ENCODE measurements around the gene SCN5A. TPM values are rescaled to one million over a fixed set of nuclear protein-coding genes. Genes with fewer than 3 reads are reported as not detected.

SCN5A gene
- total and polyA plus RNA-seq, 2 of the 4 experiments (the other 2 are of a cell fraction): 1.9 to 2.0 TPM

GRCh38 chr3:38597502-38598060 is 51.9 kb downstream of the SCN5A start:
- H4K91ac ChIP-seq (ENCODE audit: insufficient read depth, low read depth, low read length): no peak overlapping the region
- BruUV-seq (replicated peaks): no TSS peak
- no peaks in the 10 kb centered on the region for H3K9me1 ChIP-seq (ENCODE audit: insufficient read depth, low read length)
- TF ChIP-seq MXI1 (IDR thresholded peaks at IDR 0.05; ENCODE audit: borderline replicate concordance, low read depth, low read length) (no peak), BHLHE40 (IDR thresholded peaks at IDR 0.05; ENCODE audit: low read depth, low read length) (no peak), CHD1 (IDR thresholded peaks at IDR 0.05; ENCODE audit: low read depth, low read length) (no peak), MAFK (IDR thresholded peaks at IDR 0.05; ENCODE audit: low read depth, low read length) (no peak), MAZ (IDR thresholded peaks at IDR 0.05; ENCODE audit: borderline replicate concordance, low read depth, low read length) (no peak), POLR2A (IDR thresholded peaks at IDR 0.05; ENCODE audit: low read depth, low read length) (no peak), SMC3 (IDR thresholded peaks at IDR 0.05; ENCODE audit: low read depth, low read length) (no peak), RFX5 (IDR thresholded peaks at IDR 0.05; ENCODE audit: low read depth, low read length) (no peak), NFE2L2 (IDR thresholded peaks at IDR 0.05; ENCODE audit: low read depth, low read length) (no peak), CEBPB (IDR thresholded peaks at IDR 0.05; ENCODE audit: low read depth, low read length) (no peak), RCOR1 (IDR thresholded peaks at IDR 0.05; ENCODE audit: insufficient replicate concordance, low read length) (no peak), FOS (IDR thresholded peaks at IDR 0.05; ENCODE audit: low read depth, low read length) (no peak), CTCF (conservative IDR thresholded peaks at IDR 0.05; ENCODE audit: low read depth, low read length) (no peak), RAD21 (IDR thresholded peaks at IDR 0.05; ENCODE audit: low read length) (no peak)
- TF ChIP-seq, protein P1, sequence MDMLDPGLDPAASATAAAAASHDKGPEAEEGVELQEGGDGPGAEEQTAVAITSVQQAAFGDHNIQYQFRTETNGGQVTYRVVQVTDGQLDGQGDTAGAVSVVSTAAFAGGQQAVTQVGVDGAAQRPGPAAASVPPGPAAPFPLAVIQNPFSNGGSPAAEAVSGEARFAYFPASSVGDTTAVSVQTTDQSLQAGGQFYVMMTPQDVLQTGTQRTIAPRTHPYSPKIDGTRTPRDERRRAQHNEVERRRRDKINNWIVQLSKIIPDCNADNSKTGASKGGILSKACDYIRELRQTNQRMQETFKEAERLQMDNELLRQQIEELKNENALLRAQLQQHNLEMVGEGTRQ (IDR thresholded peaks at IDR 0.05; ENCODE audit: low read depth, low read length): no peak
- TF ChIP-seq, protein P2, sequence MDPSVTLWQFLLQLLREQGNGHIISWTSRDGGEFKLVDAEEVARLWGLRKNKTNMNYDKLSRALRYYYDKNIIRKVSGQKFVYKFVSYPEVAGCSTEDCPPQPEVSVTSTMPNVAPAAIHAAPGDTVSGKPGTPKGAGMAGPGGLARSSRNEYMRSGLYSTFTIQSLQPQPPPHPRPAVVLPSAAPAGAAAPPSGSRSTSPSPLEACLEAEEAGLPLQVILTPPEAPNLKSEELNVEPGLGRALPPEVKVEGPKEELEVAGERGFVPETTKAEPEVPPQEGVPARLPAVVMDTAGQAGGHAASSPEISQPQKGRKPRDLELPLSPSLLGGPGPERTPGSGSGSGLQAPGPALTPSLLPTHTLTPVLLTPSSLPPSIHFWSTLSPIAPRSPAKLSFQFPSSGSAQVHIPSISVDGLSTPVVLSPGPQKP (IDR thresholded peaks at IDR 0.05; ENCODE audit: borderline replicate concordance, low read depth, low read length): no peak
- WGBS, 2 experiments (ENCODE audit: extremely low coverage in 2 of 2, insufficient read length in 1 of 2): 79% methylated on average over 5 of the region's 12 CpGs; no CpG with 5 or more reads in 1 of the 2 experiments
- no peak overlapping the region for H3K4me2 ChIP-seq (ENCODE audit: low read depth, low read length)
- no peak overlapping the region for H2AK5ac ChIP-seq (ENCODE audit: low read depth, low read length)
- intact Hi-C loops (cut with micrococcal nuclease): no loop called here
- H3K4ac ChIP-seq (ENCODE audit: low read depth, low read length): no peak overlapping the region
- H3K27ac ChIP-seq (ENCODE audit: insufficient read depth, low read length): no peak overlapping the region
- H4K5ac ChIP-seq (ENCODE audit: low read depth, low read length): no peak overlapping the region
- ATAC-seq (ENCODE audit: low read depth) (no peak), DNase-seq (no peak)
- ChIA-PET CTCF (no interaction called here), POLR2A (ENCODE audit: unreplicated experiment) (no interaction called here)
- no peaks in the 10 kb centered on the region; the same call in 1 of the 2 replicates for H3K36me3 ChIP-seq (ENCODE audit: control insufficient read depth, insufficient read depth, low read length)
- H3K4me3 ChIP-seq (ENCODE audit: insufficient read depth, low read depth, low read length): no peak overlapping the region
- H2BK20ac ChIP-seq (ENCODE audit: low read depth, low read length): no peak overlapping the region
- no peak overlapping the region for H3K23ac ChIP-seq (ENCODE audit: low read depth, low read length)
- H2BK120ac ChIP-seq (ENCODE audit: low read depth, low read length): no peak overlapping the region
- H3K14ac ChIP-seq (replicated peaks; ENCODE audit: low read depth, low read length): no peak overlapping the region
- no peaks in the 10 kb centered on the region for H3K27me3 ChIP-seq (ENCODE audit: control insufficient read depth, insufficient read depth, low read length)
- no peak overlapping the region for H3K18ac ChIP-seq (ENCODE audit: low read depth, low read length)
- H3K4me1 ChIP-seq (ENCODE audit: control insufficient read depth, insufficient read depth, low read length): no peaks in the 10 kb centered on the region
- no peak overlapping the region for H2AK9ac ChIP-seq (replicated peaks; ENCODE audit: low read depth, low read length, poor library complexity)
- dilution Hi-C loops (cut with HindIII; ENCODE audit: low sequenced_read_pairs, unreplicated experiment): no loop called here
- in situ Hi-C loops (cut with MboI; ENCODE audit: low sequenced_read_pairs): no loop called here
- H2AFZ ChIP-seq (replicated peaks; ENCODE audit: low read length, poor library complexity): no peak overlapping the region
- H3K9ac ChIP-seq (ENCODE audit: low read depth, low read length): no peak overlapping the region
- H3K79me1 ChIP-seq (ENCODE audit: low read depth in 1 of 2, low read length in 2 of 2): no peaks in the 10 kb centered on the region
- no peak overlapping the region for H2BK5ac ChIP-seq (ENCODE audit: low read depth, low read length, poor library complexity, severe bottlenecking)
- H4K20me1 ChIP-seq (ENCODE audit: insufficient read depth, low read length): no peaks in the 10 kb centered on the region
- H3K9me3 ChIP-seq (ENCODE audit: control insufficient read depth, insufficient read depth, low read length): no peaks in the 10 kb centered on the region
- no peak overlapping the region for H2BK15ac ChIP-seq (ENCODE audit: low read depth, low read length)
- H4K8ac ChIP-seq (ENCODE audit: low read depth in 2 of 2, low read length in 2 of 2): no peak overlapping the region
- no peak overlapping the region for H3K56ac ChIP-seq (ENCODE audit: extremely low read depth, insufficient read depth, low read length)

Data from IMR-90 (cell line).